ENCODE data around the gene UBAC2.

DNA sequence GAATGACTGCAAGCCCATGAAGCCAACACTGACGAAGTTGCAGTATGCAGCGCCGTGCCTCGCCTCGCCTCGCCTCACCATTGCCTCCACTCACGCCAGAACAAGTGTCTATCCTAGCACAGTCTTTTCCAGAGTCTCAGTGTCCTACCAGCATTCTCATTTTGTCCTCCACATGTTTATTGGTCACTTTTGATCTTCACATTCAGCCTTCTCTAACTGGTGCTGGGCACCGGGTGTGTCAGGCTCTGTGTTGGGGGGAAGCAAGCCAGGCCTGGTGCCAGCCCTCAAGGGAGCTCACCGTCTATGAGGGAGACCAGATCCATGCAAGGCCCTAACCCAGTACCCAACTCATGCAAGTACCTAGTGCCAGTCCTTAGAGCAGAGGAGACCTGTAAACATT lies 176.3 kb downstream of the UBAC2 start:
- no peak for TF ChIP-seq POLR2A (IDR thresholded peaks at IDR 0.05)
- TF ChIP-seq, protein P1, sequence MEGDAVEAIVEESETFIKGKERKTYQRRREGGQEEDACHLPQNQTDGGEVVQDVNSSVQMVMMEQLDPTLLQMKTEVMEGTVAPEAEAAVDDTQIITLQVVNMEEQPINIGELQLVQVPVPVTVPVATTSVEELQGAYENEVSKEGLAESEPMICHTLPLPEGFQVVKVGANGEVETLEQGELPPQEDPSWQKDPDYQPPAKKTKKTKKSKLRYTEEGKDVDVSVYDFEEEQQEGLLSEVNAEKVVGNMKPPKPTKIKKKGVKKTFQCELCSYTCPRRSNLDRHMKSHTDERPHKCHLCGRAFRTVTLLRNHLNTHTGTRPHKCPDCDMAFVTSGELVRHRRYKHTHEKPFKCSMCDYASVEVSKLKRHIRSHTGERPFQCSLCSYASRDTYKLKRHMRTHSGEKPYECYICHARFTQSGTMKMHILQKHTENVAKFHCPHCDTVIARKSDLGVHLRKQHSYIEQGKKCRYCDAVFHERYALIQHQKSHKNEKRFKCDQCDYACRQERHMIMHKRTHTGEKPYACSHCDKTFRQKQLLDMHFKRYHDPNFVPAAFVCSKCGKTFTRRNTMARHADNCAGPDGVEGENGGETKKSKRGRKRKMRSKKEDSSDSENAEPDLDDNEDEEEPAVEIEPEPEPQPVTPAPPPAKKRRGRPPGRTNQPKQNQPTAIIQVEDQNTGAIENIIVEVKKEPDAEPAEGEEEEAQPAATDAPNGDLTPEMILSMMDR (IDR thresholded peaks at IDR 0.05): no peak
